Uterus (tissue), 2 donors: Measurements from ENCODE around the gene ERVH48-1.

ENCODE experiments used
- CTCF ChIP-seq, 4 experiments: fragments of 200-600 bp in 2 of 4; fragments of 450-650 bp in 2 of 4; sonication (generic) in 2 of 4; IDR thresholded peaks; one replicate each; pipeline ENCODE4 v1.5.1; 2016 to 2019; ENCODE audit warnings: antibody characterized with exemption in 4 of 4, mild to moderate bottlenecking in 2 of 4, moderate library complexity in 1 of 4
- POLR2A ChIP-seq, 2 donors: fragments of 450-650 bp; IDR thresholded peaks; one replicate each; pipeline ENCODE4 v1.6.1; 2016; ENCODE audit warnings: antibody characterized with exemption in 2 of 2, mild to moderate bottlenecking in 1 of 2, moderate library complexity in 1 of 2

GRCh38 chr21:42900446-42900845 lies 25.0 kb downstream of the ERVH48-1 start:
- TF ChIP-seq POLR2A (IDR thresholded peaks at IDR 0.05) (no peak), CTCF (IDR thresholded peaks at IDR 0.05) (no peak)
